ENCODE results near the gene TENT4A. TPM values are rescaled to one million over a fixed set of nuclear protein-coding genes. Genes with fewer than 3 reads are reported as not detected.

TENT4A gene
- total and polyA plus RNA-seq, 10 of the 15 experiments (the other 5 are each of a cell fraction or from before 2014, with no cell fraction given): 1.4 to 30.6 (median 12.5) TPM

GRCh38 chr5:6742081-6742758 is 29.0 kb downstream of the TENT4A start:
- DNase-seq (ENCODE audit: low read depth, low spot score) (no peak), ATAC-seq (no peak), FAIRE-seq (no peak)
- Histone ChIP-seq H3K79me2 (ENCODE audit: control insufficient read depth, insufficient read depth, low read length) (peaks cover 34% of the 10 kb centered on the region), H3K36me3 (ENCODE audit: control insufficient read depth in 2 of 2, insufficient read depth in 2 of 2, low read length in 1 of 2) (peaks cover 27 to 46% of the 10 kb centered on the region in 2 experiments), H3K4me3 (no peak overlapping the region), H3K9me3 (replicated peaks; ENCODE audit: control insufficient read depth, insufficient read depth, low read length) (no peaks in the 10 kb centered on the region), H3K27me3 (replicated peaks in 1 of 2; ENCODE audit: control insufficient read depth in 2 of 2, insufficient read depth in 2 of 2, low read length in 1 of 2) (no peaks in the 10 kb centered on the region), H3K9ac (ENCODE audit: control insufficient read depth, insufficient read depth, low read length) (no peak overlapping the region), H3K27ac (ENCODE audit: control insufficient read depth, insufficient read depth) (no peak overlapping the region), H3K4me1 (ENCODE audit: control insufficient read depth, insufficient read depth, low read length) (peaks cover 13% of the 10 kb centered on the region), H3K4me2 (ENCODE audit: control insufficient read depth, insufficient read depth) (no peak overlapping the region), H4K20me1 (ENCODE audit: control insufficient read depth, insufficient read depth) (no peaks in the 10 kb centered on the region), H2AFZ (ENCODE audit: control insufficient read depth, low read depth, low read length) (no peak overlapping the region)
- intact Hi-C loops (cut with micrococcal nuclease; ENCODE audit: unreplicated experiment) (loop anchor here (10.0 kb wide), 1 partner anchor 1247 kb away; no protein-coding TSS in a partner anchor), in situ Hi-C loops (cut with MboI) (loop anchor here (10.0 kb wide), 1 partner anchor 1257 kb away; no protein-coding TSS in a partner anchor)
- TF ChIP-seq CBX3 (IDR thresholded peaks at IDR 0.05; ENCODE audit: borderline replicate concordance, low read depth): no peak
- TF ChIP-seq, protein P1, sequence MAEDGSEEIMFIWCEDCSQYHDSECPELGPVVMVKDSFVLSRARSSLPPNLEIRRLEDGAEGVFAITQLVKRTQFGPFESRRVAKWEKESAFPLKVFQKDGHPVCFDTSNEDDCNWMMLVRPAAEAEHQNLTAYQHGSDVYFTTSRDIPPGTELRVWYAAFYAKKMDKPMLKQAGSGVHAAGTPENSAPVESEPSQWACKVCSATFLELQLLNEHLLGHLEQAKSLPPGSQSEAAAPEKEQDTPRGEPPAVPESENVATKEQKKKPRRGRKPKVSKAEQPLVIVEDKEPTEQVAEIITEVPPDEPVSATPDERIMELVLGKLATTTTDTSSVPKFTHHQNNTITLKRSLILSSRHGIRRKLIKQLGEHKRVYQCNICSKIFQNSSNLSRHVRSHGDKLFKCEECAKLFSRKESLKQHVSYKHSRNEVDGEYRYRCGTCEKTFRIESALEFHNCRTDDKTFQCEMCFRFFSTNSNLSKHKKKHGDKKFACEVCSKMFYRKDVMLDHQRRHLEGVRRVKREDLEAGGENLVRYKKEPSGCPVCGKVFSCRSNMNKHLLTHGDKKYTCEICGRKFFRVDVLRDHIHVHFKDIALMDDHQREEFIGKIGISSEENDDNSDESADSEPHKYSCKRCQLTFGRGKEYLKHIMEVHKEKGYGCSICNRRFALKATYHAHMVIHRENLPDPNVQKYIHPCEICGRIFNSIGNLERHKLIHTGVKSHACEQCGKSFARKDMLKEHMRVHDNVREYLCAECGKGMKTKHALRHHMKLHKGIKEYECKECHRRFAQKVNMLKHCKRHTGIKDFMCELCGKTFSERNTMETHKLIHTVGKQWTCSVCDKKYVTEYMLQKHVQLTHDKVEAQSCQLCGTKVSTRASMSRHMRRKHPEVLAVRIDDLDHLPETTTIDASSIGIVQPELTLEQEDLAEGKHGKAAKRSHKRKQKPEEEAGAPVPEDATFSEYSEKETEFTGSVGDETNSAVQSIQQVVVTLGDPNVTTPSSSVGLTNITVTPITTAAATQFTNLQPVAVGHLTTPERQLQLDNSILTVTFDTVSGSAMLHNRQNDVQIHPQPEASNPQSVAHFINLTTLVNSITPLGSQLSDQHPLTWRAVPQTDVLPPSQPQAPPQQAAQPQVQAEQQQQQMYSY (CRISPR knock-in tag; IDR thresholded peaks at IDR 0.05): no peak
- no peak for TF ChIP-seq RFX5 (IDR thresholded peaks at IDR 0.05; ENCODE audit: low read depth, low read length)
- no peak for TF ChIP-seq MTA2 (IDR thresholded peaks at IDR 0.05; ENCODE audit: low read depth)
- no peak for TF ChIP-seq FOXK2 (IDR thresholded peaks at IDR 0.05)
- no peak for TF ChIP-seq JUNB (IDR thresholded peaks at IDR 0.05)
- no peak for TF ChIP-seq SREBF1 (IDR thresholded peaks at IDR 0.05; ENCODE audit: low read length)
- TF ChIP-seq, protein P2, sequence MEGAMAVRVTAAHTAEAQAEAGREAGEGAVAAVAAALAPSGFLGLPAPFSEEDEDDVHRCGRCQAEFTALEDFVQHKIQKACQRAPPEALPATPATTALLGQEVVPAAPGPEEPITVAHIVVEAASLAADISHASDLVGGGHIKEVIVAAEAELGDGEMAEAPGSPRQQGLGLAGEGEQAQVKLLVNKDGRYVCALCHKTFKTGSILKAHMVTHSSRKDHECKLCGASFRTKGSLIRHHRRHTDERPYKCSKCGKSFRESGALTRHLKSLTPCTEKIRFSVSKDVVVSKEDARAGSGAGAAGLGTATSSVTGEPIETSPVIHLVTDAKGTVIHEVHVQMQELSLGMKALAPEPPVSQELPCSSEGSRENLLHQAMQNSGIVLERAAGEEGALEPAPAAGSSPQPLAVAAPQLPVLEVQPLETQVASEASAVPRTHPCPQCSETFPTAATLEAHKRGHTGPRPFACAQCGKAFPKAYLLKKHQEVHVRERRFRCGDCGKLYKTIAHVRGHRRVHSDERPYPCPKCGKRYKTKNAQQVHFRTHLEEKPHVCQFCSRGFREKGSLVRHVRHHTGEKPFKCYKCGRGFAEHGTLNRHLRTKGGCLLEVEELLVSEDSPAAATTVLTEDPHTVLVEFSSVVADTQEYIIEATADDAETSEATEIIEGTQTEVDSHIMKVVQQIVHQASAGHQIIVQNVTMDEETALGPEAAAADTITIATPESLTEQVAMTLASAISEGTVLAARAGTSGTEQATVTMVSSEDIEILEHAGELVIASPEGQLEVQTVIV (IDR thresholded peaks at IDR 0.05; ENCODE audit: borderline replicate concordance, partially characterized antibody): no peak
- TF ChIP-seq ATF3 (IDR thresholded peaks at IDR 0.05; ENCODE audit: borderline replicate concordance, extremely low read depth, low read depth, low read length): no peak
- no peak for TF ChIP-seq ZNF622 (IDR thresholded peaks at IDR 0.05)
- TF ChIP-seq POLR2AphosphoS2 (IDR thresholded peaks at IDR 0.05; ENCODE audit: low read depth, low read length): no peak
- no peak for TF ChIP-seq MYC (IDR thresholded peaks at IDR 0.05; ENCODE audit: insufficient read depth, insufficient read length, insufficient replicate concordance, low read length, severe bottlenecking)
- TF ChIP-seq EP300 (IDR thresholded peaks at IDR 0.05; ENCODE audit: borderline replicate concordance in 1 of 2, control insufficient read depth in 1 of 2, low read depth in 2 of 2, low read length in 2 of 2): no peak
- TF ChIP-seq CHD2 (IDR thresholded peaks at IDR 0.05; ENCODE audit: borderline replicate concordance, low read depth, low read length): no peak
- ChIA-PET POLR2A (no interaction called here), CTCF (interaction anchor here (0.7 to 2.0 kb wide), 5 partner anchors 12 to 114 kb away, joined by 3 to 7 read pairs (median 4); partner anchors contain the start of gene NSUN2), RAD21 (ENCODE audit: unreplicated experiment) (interaction anchor here (0.8 to 1.3 kb wide), 3 partner anchors 12 to 25 kb away, joined by 3 to 4 read pairs (median 4); no protein-coding TSS in a partner anchor), SMC1A (ENCODE audit: uncharacterized antibody, unreplicated experiment) (interaction anchor here (0.7 to 1.3 kb wide), 6 partner anchors 17 to 123 kb away, joined by 3 to 5 read pairs (median 4); no protein-coding TSS in a partner anchor)
- BruUV-seq (replicated peaks): no TSS peak
- WGBS (ENCODE audit: insufficient coverage, insufficient replicate concordance, low lambda C conversion rate, missing lambda C conversion rate): 98% methylated on average over 13 of the region's 13 CpGs
